ENCODE measurements around the gene KIF3C. TPM values are rescaled to one million over a fixed set of nuclear protein-coding genes. Genes with fewer than 3 reads are reported as not detected.

KIF3C gene
- polyA plus RNA-seq, 1 donor from 2014 or later = 53.6 TPM

GRCh38 chr2:25980076-25980887 is 2.0 kb downstream of the KIF3C start:
- Histone ChIP-seq H3K9me3 (ENCODE audit: low read length) (no peaks in the 10 kb centered on the region), H3K36me3 (ENCODE audit: insufficient read depth, low read length) (peaks cover 9% of the 10 kb centered on the region), H2AFZ (ENCODE audit: low read depth, low read length) (no peak overlapping the region), H4K20me1 (ENCODE audit: insufficient read depth) (no peaks in the 10 kb centered on the region), H3F3A (ENCODE audit: insufficient read depth, low read length, poor library complexity, severe bottlenecking) (no peaks in the 10 kb centered on the region), H3K9ac (ENCODE audit: low read length) (peak overlapping the region; percentile 99), H3K4me3 (ENCODE audit: low read length) (peak overlapping the region; percentile 89), H3K9me2 (ENCODE audit: insufficient read depth, low read length) (no peaks in the 10 kb centered on the region), H3K27ac (ENCODE audit: low read length) (no peak overlapping the region), H3K79me2 (replicated peaks; ENCODE audit: insufficient read depth, low read length) (peaks cover 64% of the 10 kb centered on the region), H3K27me3 (ENCODE audit: insufficient read depth, low read depth, low read length) (no peaks in the 10 kb centered on the region), H3K4me2 (ENCODE audit: low read length) (peak overlapping the region; percentile 98)
- TF ChIP-seq, protein P1, sequence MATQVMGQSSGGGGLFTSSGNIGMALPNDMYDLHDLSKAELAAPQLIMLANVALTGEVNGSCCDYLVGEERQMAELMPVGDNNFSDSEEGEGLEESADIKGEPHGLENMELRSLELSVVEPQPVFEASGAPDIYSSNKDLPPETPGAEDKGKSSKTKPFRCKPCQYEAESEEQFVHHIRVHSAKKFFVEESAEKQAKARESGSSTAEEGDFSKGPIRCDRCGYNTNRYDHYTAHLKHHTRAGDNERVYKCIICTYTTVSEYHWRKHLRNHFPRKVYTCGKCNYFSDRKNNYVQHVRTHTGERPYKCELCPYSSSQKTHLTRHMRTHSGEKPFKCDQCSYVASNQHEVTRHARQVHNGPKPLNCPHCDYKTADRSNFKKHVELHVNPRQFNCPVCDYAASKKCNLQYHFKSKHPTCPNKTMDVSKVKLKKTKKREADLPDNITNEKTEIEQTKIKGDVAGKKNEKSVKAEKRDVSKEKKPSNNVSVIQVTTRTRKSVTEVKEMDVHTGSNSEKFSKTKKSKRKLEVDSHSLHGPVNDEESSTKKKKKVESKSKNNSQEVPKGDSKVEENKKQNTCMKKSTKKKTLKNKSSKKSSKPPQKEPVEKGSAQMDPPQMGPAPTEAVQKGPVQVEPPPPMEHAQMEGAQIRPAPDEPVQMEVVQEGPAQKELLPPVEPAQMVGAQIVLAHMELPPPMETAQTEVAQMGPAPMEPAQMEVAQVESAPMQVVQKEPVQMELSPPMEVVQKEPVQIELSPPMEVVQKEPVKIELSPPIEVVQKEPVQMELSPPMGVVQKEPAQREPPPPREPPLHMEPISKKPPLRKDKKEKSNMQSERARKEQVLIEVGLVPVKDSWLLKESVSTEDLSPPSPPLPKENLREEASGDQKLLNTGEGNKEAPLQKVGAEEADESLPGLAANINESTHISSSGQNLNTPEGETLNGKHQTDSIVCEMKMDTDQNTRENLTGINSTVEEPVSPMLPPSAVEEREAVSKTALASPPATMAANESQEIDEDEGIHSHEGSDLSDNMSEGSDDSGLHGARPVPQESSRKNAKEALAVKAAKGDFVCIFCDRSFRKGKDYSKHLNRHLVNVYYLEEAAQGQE (IDR thresholded peaks at IDR 0.05; ENCODE audit: borderline replicate concordance) = no peak
- no peak for TF ChIP-seq POLR2AphosphoS5 (IDR thresholded peaks at IDR 0.05)
- TF ChIP-seq MXI1 (conservative IDR thresholded peaks at IDR 0.05; ENCODE audit: poor library complexity, severe bottlenecking) = no peak
- no peak for TF ChIP-seq SMC3 (conservative IDR thresholded peaks at IDR 0.05; ENCODE audit: poor library complexity)
- TF ChIP-seq TAF1 (IDR thresholded peaks at IDR 0.05; ENCODE audit: low read depth) = no peak
- no peak for TF ChIP-seq EP300 (conservative IDR thresholded peaks at IDR 0.05; ENCODE audit: poor library complexity, severe bottlenecking)
- TF ChIP-seq RAD21 (conservative IDR thresholded peaks at IDR 0.05) = no peak
- TF ChIP-seq EZH2 (IDR thresholded peaks at IDR 0.05; ENCODE audit: borderline replicate concordance, insufficient read depth, low read length, poor library complexity, severe bottlenecking) = no peak
- TF ChIP-seq, protein P2, sequence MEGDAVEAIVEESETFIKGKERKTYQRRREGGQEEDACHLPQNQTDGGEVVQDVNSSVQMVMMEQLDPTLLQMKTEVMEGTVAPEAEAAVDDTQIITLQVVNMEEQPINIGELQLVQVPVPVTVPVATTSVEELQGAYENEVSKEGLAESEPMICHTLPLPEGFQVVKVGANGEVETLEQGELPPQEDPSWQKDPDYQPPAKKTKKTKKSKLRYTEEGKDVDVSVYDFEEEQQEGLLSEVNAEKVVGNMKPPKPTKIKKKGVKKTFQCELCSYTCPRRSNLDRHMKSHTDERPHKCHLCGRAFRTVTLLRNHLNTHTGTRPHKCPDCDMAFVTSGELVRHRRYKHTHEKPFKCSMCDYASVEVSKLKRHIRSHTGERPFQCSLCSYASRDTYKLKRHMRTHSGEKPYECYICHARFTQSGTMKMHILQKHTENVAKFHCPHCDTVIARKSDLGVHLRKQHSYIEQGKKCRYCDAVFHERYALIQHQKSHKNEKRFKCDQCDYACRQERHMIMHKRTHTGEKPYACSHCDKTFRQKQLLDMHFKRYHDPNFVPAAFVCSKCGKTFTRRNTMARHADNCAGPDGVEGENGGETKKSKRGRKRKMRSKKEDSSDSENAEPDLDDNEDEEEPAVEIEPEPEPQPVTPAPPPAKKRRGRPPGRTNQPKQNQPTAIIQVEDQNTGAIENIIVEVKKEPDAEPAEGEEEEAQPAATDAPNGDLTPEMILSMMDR (IDR thresholded peaks at IDR 0.05; ENCODE audit: poor library complexity, severe bottlenecking) = no peak

- Histone ChIP-seq H2AFZ (ENCODE audit: low read depth, low read length) (no peak overlapping the region), H3K4me2 (ENCODE audit: low read length) (peak overlapping the region; percentile 98), H3K27ac (ENCODE audit: low read length) (peak overlapping the region; percentile 30), H3K36me3 (ENCODE audit: insufficient read depth, low read length) (peaks cover 9% of the 10 kb centered on the region), H4K20me1 (ENCODE audit: insufficient read depth) (no peaks in the 10 kb centered on the region), H3K9me3 (ENCODE audit: low read length) (no peaks in the 10 kb centered on the region), H3K79me2 (replicated peaks; ENCODE audit: insufficient read depth, low read length) (peaks cover 73% of the 10 kb centered on the region), H3F3A (ENCODE audit: insufficient read depth, low read length, poor library complexity, severe bottlenecking) (no peaks in the 10 kb centered on the region), H3K9me2 (ENCODE audit: insufficient read depth, low read length) (no peaks in the 10 kb centered on the region), H3K27me3 (ENCODE audit: insufficient read depth, low read depth, low read length) (no peaks in the 10 kb centered on the region), H3K4me3 (ENCODE audit: low read length) (peak overlapping the region; percentile 89), H3K9ac (ENCODE audit: low read length) (peak overlapping the region; percentile 34)
- TF ChIP-seq EZH2 (IDR thresholded peaks at IDR 0.05; ENCODE audit: borderline replicate concordance, insufficient read depth, low read length, poor library complexity, severe bottlenecking) (no peak), MXI1 (conservative IDR thresholded peaks at IDR 0.05; ENCODE audit: poor library complexity, severe bottlenecking) (no peak), EP300 (conservative IDR thresholded peaks at IDR 0.05; ENCODE audit: poor library complexity, severe bottlenecking) (no peak), POLR2AphosphoS5 (IDR thresholded peaks at IDR 0.05) (no peak), SMC3 (conservative IDR thresholded peaks at IDR 0.05; ENCODE audit: poor library complexity) (no peak), RAD21 (conservative IDR thresholded peaks at IDR 0.05) (no peak), TAF1 (IDR thresholded peaks at IDR 0.05; ENCODE audit: low read depth) (no peak)
- TF ChIP-seq, protein P1 (IDR thresholded peaks at IDR 0.05; ENCODE audit: borderline replicate concordance) = no peak
- TF ChIP-seq, protein P2 (IDR thresholded peaks at IDR 0.05; ENCODE audit: poor library complexity, severe bottlenecking) = no peak
These were observed 3.3 kb downstream of the KIF3C start for GRCh38 chr2:25979001-25979400.

Measured in neural cell (in vitro differentiated cells).